Epithelial cell of esophagus (primary cell): ENCODE data around the gene SHC3.

Experiments
- DNase-seq: peaks from one replicate; pipeline ENCODE4 v3.0.0; 2010; ENCODE audit warnings: low read depth
- H3K4me3 ChIP-seq: 2 replicates; pipeline ENCODE4 v1.5.1; 2011; ENCODE audit warnings: mild to moderate bottlenecking, low read length, control low read depth
- CTCF ChIP-seq: IDR thresholded peaks from 2 replicates; pipeline ENCODE4 v1.5.1; 2011; ENCODE audit warnings: low read depth, mild to moderate bottlenecking, low read length, control low read depth, inconsistent platforms; ENCODE audit not compliant: insufficient read depth; ENCODE audit errors: missing control alignments

The SHC3 gene

GRCh38 chr9:89059925-89060506 lies 118.6 kb downstream of the SHC3 start:
- TF ChIP-seq CTCF = no peak
- H3K4me3 ChIP-seq = no peak overlapping the region
- DNase-seq = no peak

GRCh38 chr9:89058906-89059305 lies 119.7 kb downstream of the SHC3 start:
- no peak for DNase-seq
- no peak overlapping the region for H3K4me3 ChIP-seq
- no peak for TF ChIP-seq CTCF

- DNase-seq = no peak
- no peak for TF ChIP-seq CTCF
- H3K4me3 ChIP-seq = no peak overlapping the region
Observed at GRCh38 chr9:89054865-89055495, 123.6 kb downstream of the SHC3 start.

GRCh38 chr9:89053301-89053700 lies 125.3 kb downstream of the SHC3 start:
- DNase-seq = no peak
- no peak overlapping the region for H3K4me3 ChIP-seq
- no peak for TF ChIP-seq CTCF

- DNase-seq = no peak
- TF ChIP-seq CTCF = no peak
- no peak overlapping the region for H3K4me3 ChIP-seq
Observed at GRCh38 chr9:89052470-89053097, 126.0 kb downstream of the SHC3 start.

GRCh38 chr9:89051421-89052025 lies 127.1 kb downstream of the SHC3 start:
- no peak overlapping the region for H3K4me3 ChIP-seq
- DNase-seq = no peak
- no peak for TF ChIP-seq CTCF
